GM19467 (cell line): ENCODE data around the gene TNFRSF8.
"Not testable (repeated sequence)": the region's sequence is repeated elsewhere in the genome, so short reads cannot be mapped to it uniquely, and the experiment has no call there.

Source experiments
- ATAC-seq: cut with Tn5 transposase; IDR thresholded peaks from one replicate; pipeline ENCODE4 v1.9.1; 2021; ENCODE audit warnings: mild to moderate bottlenecking, moderate library complexity; ENCODE audit not compliant: unreplicated experiment

Gene TNFRSF8

DNA sequence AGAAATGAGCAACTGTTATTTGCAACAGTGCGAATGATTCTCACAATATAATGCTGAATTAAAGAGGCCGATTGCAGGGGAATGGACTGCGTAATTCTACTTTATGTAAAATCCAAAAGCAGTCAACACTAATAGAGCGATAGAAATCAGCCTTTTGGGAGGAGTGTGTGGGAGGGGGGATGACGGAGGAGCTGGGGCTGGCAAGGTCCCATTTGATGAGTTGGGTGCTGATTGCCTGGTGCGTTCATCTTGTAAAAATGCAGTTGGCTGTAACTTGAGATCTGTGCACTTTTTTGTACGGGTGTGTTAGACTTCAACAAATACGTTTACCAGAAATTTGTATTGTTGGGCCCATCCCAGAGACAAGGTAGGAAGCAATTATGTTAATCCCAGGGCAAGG lies 20.7 kb downstream of the TNFRSF8 start:
- no peak for ATAC-seq

DNA sequence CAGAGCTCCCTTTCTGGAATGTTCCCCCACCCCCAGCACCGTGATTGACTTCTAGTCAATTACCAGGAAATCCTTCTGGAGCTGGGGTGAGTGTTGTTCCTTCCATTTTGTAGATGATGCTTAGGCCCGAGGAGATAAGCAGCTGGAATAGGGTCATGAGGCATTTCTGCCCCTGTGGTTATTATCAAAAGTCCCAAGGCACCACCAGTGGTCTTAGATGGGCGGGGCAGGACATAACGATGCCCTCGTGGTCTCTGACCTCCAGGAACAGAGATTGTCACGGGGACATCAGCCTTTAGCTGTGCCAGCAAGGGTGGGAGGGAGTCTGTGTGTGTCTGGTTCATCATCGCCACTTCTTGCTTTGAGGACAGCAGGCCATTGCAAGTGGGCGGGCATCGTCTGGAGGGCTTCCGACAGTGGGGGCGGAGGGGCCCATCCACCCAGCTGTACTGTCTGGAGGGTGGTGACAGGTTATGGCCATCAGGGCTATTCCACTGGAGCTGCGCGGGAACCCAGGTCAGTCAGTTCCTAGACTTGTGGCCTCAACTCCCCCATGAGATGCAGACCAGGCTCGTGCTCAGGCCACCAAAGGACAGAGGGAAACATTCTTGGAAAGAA lies 22.6 kb downstream of the TNFRSF8 start:
- ATAC-seq: no peak

DNA sequence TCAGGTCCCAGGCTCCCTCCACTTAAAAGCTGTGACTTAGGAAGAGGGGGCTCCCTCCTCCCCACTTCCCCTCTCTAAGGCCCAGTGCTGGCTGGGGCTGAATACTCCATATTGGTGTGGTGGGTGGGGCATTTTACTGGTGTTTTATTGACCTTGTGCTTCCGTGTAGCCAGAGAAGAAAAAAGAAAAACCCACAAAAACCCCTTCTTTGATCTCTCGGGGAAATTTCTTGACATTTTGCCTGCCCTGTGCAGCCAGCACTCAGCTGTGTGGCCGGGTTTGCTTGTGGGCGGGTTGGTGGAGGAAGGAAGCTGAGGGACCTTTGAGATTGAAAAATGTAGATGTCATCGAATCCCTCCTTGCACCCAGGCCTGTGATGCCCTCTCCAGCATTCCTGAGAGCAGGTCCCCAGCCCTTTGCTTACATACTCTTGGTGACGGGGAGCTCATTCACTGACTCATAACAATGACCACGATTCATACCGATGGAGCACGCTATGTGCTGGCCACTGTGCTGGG lies 24.8 kb downstream of the TNFRSF8 start:
- no peak for ATAC-seq

DNA sequence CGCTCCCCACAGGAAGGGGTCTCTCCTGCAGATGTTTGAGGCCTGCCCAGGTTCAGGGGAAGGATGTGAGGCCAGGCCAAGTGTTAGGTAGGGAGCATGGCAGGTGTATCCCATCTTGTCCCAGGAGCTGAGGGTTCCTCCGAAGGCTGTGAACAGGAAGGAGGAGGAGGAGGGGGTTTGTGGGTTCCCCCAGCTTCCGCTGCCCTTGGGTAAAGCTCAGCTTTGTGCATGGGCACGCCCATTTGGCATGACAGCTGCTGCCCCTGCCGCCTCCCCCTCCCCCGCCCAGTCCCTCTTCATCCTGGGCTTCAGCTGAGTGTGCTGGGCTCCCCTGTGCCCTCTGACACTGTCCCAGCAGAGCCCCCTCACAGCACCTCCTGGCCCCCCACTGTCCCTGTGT lies 25.5 kb downstream of the TNFRSF8 start:
- no peak for ATAC-seq

DNA sequence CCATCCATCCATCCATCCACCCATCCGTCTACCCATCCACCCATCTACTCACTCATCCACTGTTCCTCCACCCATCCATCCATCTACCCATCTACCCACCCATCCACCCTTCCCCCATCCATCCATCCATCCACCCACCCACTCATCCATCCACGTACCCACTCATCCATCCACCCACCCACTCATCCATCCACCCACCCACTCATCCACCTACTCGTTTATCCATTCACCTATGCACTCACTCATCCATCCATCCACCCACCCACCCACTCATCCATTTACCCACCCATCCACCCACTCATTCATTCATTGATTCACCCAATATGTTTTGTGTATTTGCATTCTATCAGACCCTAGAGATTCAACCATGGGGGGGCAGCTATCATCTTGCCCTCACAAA lies 27.2 kb downstream of the TNFRSF8 start:
- no peak for ATAC-seq

DNA sequence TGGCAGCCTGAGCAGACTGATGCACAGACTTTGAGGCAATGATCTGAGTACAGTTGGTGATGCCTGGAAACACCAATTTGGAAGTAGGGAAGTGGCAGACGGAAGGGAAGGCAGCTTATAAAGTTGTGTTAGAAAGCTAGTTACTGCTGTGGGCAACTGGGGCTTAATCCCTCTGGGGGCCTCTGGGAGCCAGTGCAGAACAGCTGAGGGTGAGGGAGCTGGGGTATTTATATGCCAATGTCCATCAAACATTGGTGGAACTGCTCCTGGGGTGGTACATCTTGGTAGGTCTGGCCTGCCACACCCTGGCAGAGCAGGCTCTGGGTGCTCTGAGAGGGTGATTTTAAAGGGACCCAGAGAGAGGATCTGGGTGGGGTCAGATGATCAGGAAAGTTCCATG lies 28.1 kb downstream of the TNFRSF8 start:
- no peak for ATAC-seq

DNA sequence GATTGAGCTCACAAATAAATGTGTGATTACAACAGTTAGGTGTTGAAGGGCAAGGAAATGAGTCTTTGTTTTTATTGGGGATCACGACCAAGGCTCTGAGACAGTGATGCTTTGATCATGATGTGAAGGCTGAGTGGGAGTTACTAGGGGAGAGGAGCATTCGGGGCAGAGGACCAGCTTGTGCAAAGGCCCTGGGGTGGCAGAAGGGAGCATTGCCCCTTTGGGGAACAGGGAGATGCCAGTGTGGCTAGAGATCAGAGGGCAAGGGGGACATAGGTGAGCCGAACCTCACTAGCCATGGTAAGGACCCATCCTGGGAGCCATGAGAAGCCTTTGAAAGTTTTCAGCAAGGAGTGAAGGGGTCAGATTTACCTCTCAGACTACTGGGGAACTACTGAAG lies 31.1 kb downstream of the TNFRSF8 start:
- ATAC-seq: no peak

DNA sequence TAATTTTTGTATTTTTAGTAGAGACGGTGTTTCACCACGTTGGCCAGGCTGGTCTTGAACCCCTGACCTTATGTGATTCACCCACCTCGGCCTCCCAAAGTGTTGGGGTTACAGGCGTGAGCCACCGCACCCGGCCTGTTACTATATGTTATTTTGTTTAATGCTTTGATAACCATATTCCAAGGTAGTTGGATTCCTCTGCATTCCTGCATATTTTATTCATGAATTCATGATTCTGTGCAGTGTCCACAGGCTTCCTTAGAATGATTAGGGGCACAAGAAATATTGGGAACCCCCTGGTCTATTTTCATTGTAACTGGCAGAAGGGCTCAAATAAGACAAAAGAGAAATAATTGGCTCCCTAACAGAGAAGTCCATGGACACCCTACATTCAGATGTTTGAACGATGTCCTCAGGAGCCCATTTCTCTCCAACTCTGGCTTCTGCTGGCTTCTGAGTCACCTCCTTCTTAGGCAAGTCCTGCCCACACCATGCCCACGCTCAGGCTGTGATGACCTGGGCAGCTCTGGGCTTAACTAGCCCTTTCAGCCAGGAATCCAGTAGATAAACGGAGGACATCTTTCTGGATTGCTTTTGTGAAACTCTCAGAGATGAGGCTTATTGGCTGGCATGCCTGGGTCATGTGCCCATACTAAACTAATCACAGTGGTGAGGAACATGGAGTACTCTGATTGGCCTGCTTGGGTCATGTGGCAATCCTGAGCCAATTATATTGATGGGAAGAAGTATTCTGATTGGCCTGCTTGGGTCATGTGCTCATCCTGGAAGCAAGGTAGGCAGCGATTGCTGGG lies 32.6 kb downstream of the TNFRSF8 start:
- no peak for ATAC-seq

DNA sequence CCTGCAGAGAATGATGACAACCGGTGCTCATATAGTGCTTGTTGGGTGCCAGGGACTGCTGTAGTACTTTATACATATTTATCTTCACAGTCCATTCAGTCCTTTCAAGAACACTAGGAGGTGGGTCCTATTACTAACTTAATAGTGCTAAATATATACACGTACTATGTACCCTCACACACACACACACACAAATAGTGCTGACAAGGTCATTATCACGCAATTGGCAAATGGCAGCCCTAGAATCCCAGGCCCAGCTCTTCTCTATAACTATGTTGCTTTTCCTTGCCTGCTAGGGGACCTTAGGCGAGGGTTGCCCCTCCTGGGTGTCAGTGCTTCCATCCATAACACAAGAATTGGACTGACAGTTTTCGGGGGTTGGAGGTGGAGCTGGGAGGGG lies 33.5 kb downstream of the TNFRSF8 start:
- ATAC-seq: no peak

DNA sequence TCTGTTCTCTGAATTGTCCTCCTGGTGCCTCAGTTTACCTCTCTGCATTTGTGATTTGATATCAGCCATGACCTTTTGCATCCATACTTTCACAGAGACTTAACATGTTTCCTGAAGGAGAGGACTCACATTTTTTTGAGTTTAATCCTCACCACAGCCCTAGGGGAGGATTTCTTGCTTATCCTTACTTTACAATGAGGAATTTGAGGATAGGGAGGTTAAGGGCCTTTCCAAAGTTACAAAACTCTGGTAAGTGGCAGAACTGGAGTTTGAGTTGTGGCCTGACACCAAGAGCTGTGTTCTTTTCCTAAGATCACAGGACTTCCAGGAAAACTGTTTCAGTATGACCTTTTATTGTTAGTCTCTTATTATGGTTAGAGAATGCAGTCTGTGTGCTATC lies 34.2 kb downstream of the TNFRSF8 start:
- no peak for ATAC-seq

DNA sequence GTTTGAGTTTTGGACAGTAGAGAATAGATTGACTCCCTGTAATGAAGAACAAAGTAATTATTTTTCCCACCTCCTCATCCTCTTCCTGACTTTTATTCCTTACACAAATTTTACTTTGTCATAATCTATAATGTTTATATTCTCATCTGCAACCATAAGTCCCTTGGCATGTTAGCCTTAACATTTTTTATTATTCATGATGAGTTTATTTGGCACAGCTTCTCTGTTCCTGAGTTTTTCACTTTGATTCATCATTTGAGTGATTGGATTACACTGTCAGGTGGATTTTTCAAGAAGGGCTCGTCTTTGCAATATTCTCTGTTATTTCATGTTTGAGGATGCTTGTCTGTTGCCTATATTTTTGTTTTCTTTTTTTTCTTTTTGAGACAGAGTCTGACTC lies 35.7 kb downstream of the TNFRSF8 start:
- no peak for ATAC-seq

DNA sequence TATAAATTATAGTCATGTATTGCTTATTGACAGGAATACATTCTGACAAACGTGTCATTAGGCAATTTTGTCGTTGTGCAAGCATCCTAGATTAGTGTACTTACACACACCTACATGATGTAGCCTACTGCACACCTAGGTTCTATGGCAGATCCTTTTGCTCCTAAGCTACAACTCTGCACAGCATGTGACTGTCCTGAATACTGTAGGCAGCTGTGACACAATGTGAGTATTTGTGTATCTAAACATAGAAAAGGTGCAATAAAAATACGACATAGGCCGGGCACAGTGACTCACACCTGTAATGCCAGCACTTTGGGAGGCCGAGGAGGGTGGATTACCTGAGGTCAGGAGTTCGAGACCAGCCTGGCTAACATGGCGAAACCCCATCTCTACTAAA lies 36.5 kb downstream of the TNFRSF8 start:
- no peak for ATAC-seq

DNA sequence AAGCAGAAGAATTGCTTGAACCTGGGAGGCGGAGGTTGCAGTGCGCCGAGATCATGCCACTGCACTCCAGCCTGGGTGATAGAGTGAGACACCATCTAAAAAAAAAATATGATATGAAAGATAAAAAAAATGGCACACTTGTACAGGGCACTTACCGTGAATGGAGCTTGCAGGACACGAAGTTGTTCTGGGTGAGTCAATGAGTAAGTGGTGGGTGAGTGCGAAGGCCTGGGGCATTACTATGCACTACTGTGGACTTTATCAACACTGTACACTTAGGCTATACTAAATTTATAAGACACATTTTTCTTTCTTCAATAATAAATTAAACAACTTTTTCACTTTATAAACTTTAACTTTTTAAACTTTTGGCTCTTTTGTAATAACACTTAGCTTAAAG lies 37.0 kb downstream of the TNFRSF8 start:
- no peak for ATAC-seq

DNA sequence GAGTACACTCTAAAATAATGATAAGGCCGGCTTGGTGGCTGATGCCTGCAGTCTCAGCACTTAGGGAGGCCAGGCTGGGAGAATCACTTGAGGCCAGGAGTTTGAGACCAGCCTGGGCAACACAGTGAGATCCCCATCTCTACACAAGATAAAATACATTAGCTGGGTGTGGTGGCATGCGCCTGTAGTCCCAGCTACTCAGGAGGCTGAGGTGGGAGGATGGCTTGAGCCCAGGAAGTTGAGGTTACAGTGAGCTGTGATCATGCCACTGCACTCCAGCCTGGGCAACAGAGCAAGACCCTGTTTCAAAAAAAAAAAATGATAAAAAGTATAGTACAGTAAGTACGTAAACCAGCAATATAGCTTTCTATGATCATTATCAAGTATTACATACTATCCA lies 38.0 kb downstream of the TNFRSF8 start:
- ATAC-seq: not testable (repeated sequence)

DNA sequence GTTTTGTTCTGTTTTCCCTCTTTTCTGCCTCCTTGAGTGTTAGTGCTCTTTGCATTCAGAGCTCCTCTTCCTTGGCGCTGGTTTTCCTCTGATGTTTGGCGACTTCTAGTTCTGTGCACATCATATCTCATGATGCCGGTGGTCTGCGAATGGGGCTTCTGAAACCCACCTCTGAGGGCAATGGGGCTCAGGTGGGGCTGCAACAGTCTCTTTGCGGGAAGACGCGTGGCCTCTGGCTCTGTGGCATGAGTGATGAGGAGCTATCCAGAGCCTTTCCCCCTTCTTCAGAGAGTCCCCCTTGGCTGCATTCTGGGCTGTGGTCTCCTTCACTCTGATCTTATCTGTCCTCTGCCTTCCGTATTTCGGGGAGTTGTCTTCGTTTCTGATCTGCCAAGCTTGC lies 39.0 kb downstream of the TNFRSF8 start:
- ATAC-seq: no peak

DNA sequence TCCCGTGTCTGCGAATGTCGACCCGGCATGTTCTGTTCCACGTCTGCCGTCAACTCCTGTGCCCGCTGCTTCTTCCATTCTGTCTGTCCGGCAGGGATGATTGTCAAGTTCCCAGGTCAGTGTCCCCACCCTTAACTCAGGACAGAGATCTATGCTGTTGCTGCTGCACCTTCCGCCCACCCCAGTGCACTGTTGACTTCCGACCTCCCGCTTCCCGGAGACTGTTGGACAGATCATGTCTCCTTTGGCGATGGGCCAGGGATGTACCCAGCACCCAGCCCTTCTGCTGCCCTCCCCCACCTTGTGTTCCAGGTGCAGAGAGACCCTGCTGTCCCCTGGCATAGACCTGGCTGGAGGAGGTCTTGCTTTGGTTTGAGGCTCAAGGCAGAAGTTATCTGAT lies 41.3 kb downstream of the TNFRSF8 start:
- ATAC-seq: no peak

DNA sequence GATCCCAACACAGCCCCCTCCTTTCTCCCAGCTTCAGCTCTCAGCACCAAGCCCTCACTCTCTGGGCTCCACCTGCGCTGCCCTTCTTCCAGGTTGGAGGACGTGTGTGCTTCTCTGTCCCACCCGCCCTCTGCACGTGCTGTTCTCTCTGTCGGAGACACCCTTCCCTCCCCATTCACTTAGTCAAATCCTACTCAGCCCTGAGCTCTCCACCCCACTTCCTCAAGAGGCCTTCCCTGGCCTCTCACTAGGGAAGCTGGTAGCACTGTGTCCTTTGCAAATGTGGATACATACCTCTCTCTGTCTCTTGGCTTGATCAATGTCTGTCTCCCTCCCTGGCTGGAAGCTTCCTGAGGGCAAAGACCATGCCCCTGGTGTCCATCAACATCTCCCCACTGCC lies 43.0 kb downstream of the TNFRSF8 start:
- no peak for ATAC-seq

DNA sequence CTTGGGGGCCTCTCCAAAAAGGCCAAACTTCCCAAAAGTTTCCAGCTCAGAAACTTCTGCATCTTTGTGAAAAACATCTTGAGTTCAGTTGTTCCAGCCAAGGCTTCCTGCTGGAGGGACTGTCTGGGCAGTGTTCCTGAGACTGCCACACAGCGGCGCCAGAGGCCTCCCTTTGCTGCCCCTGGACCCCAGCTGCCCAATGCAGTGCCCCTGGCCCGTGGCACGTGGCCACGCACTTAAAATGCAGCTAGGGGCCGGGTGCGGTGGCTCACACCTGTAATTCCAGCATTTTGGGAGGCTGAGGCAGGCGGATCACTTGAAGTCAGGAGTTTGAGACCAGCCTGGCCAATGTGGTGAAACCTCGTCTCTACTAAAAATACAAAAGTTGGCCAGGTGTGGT lies 43.8 kb downstream of the TNFRSF8 start:
- not testable (repeated sequence) for ATAC-seq

DNA sequence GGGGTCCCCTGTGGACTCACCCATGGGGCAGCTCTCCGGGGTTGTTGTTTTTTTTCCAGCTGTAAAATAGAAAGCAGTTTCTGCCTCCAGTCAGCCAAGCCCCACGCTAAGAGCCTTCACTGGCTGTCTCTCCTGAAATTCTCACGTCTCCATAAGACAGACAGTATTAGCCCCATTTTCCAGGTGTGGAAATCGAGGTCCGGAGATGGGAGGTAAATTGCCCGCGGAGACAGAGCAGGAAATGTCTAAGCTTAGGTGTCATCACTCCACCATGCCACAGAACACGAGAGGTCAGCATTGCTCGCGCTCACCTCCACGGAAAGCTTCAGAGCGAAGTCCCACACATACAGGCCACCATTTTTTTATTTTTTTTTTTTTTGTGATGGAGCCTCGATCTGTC lies 44.6 kb downstream of the TNFRSF8 start:
- ATAC-seq: no peak

DNA sequence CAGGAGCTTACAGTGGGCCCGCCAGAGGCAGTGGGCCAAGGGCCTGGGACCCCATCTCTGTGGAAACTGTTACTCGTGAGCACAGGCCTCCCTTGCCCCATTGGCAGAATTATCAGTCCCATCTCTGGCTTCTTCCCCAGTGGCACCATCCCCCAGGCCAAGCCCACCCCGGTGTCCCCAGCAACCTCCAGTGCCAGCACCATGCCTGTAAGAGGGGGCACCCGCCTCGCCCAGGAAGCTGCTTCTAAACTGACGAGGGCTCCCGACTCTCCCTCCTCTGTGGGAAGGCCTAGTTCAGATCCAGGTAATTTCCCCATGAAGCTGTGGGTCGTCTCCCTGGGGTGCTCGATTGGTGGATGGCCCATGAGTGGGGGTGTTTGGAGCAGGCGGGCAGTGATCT lies 46.8 kb downstream of the TNFRSF8 start:
- ATAC-seq: no peak

DNA sequence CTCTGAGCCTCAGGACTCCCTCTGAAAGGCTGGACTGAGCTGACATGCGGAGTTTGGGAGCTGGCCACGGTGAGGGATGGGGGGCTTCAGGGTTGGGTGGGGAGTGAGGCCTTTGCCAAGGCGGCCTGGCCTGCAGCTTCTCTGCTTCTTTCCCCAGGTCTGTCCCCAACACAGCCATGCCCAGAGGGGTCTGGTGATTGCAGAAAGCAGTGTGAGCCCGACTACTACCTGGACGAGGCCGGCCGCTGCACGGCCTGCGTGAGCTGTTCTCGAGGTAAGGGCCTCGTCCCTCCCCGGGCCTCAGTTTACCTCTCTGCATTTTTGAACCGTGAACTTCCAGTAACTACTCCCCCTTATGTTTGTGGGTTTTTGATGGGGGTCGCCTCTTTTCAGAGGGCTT lies 48.6 kb downstream of the TNFRSF8 start:
- no peak for ATAC-seq

DNA sequence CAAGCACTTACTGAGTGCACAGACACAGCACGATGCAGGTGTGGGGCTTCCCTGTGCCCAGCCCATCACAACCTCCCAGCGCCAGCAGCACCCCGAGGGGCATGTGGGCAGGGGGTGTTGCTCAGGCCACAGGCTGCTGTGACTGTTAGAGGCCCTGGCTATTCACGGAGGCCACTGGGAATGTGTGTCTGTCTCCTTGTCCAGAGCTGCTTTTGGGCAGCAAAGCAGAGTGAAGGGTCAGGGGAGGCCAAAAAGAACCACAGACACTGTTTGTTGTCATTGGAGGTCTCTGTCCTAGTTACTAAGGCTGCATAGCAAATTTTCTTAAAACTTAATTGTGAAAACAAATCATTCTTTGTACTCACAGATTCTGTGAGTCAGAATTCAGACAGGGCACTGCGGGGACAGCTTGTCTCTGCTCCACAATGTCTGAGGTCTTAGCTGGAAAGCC lies 49.6 kb downstream of the TNFRSF8 start:
- ATAC-seq: no peak
